Fibroblast of skin of right biceps (primary cell): Measurements from ENCODE around the gene ENPP6.
A peak's percentile ranks its signal among the peaks of the same experiment; 100 is the strongest.

ENCODE experiments used
- DNase-seq: peaks from one replicate; pipeline ENCODE4 v3.0.0-alpha.2; 2013

ENPP6 gene

GRCh38 chr4:184046148-184046547, 171.5 kb downstream of the ENPP6 start:
- no peak for DNase-seq

- no peak for DNase-seq
Measured at GRCh38 chr4:184041156-184041555, 176.5 kb downstream of the ENPP6 start.

GRCh38 chr4:184039963-184040383, 177.7 kb downstream of the ENPP6 start:
- DNase-seq: peak; percentile 9
